Stimulated activated CD8-positive, alpha-beta memory T cell treated with anti-CD3 and anti-CD28 coated beads, Interleukin-4, amount 100 ng/mL, for 24 hours (primary cell): Measurements from ENCODE around the gene WDR20.
"Not testable (repeated sequence)": the region's sequence is repeated elsewhere in the genome, so short reads cannot be mapped to it uniquely, and the experiment has no call there.

Source experiments
- DNase-seq: peaks from one replicate; pipeline ENCODE4 v3.0.0-alpha.2; 2020; ENCODE audit warnings: low read depth

The WDR20 gene

DNA sequence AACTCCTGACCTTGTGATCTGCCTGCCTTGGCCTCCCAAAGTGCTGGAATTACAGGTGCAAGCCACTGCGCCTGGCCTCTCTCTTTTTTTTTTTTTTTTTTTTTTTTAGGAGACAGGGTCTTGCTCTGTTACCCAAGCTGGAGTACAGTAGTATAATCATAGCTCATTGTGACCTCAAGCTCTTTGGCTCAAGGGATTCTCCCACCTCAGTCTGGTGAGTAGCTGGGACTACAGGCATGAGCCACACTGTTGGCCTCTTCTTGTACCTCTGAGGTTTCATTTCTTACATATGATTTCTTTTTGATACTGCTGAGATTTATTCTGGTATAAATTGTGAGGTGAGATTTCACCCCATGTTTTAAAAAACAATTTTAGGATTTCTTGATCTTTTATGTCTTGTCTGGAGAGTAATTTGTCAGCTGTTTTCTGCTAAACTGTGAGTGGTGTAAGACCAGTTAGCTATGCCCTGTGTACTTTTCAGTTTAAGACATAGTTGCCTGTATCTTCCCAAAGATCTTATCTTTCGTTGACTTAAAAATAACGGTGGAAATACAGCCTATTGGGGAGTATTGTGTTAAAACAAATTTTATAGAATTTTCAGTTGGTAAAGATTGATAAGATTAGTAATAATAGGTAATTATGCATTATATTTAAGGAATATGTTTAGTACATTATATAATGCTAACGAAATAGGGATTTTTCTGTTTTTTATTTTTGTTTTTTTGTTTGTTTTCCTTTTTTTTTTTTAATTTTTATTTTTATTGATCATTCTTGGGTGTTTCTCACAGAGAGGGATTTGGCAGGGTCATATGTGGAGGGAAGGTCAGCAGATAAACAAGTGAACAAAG, 31.7 kb downstream of the WDR20 start:
- DNase-seq, result no peak

DNA sequence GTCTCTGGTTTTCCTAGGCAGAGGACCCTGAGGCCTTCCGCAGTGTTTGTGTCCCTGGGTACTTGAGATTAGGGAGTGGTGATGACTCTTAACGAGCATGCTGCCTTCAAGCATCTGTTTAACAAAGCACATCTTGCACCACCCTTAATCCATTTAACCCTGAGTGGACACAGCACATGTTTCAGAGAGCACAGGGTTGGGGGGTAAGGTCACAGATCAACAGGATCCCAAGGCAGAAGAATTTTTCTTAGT, 32.2 kb downstream of the WDR20 start:
- not testable (repeated sequence) for DNase-seq

DNA sequence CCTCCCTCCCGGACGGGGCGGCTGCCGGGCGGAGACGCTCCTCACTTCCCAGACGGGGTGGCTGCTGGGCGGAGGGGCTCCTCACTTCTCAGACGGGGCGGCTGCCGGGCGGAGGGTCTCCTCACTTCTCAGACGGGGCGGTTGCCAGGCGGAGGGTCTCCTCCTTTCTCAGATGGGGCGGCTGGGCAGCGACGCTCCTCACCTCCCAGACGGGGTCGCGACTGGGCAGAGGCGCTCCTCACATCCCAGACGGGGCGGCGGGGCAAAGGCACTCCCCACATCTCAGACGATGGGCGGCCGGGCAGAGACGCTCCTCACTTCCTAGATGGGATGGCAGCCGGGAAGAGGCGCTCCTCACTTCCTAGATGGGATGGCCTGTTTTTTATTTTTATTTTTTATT, 33.0 kb downstream of the WDR20 start:
- not testable (repeated sequence) for DNase-seq

DNA sequence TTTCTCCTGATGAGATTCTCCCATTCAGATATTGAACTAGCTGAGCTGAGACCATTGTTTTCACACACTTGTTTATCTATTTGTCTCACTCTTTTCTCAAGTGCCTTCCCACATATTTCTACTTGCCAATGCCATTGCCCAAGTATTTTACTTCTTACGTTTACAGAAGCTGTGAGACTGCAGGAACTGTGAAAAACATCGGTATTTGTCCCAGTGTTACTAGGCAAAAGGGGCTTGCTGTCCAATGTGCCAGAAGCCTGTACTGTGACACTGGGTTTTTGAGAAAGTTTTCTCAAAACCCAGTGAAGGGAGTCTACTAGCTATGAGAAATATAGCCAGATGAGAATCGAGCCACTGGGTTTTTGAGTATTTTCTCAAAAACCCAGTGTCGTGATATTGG, 37.5 kb downstream of the WDR20 start:
- no peak for DNase-seq

DNA sequence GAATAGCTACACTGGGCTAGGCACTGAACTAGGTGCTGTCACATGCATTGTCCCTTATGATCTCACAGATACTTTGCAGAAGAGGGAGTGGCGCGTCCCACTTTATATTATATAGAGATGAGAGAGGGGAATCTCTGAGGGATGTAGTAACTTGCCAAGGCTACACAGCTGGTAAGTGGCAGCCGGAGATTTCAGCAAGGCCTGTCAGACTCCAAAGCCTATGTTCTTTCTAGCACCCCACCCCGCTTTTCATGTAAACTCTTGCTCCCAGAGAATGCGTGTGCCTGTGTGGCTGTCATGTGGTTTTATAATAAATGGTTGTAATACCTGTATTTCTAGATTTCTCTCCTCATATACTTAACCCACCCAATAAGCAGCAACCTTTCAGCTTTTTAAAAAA, 39.1 kb downstream of the WDR20 start:
- no peak for DNase-seq

DNA sequence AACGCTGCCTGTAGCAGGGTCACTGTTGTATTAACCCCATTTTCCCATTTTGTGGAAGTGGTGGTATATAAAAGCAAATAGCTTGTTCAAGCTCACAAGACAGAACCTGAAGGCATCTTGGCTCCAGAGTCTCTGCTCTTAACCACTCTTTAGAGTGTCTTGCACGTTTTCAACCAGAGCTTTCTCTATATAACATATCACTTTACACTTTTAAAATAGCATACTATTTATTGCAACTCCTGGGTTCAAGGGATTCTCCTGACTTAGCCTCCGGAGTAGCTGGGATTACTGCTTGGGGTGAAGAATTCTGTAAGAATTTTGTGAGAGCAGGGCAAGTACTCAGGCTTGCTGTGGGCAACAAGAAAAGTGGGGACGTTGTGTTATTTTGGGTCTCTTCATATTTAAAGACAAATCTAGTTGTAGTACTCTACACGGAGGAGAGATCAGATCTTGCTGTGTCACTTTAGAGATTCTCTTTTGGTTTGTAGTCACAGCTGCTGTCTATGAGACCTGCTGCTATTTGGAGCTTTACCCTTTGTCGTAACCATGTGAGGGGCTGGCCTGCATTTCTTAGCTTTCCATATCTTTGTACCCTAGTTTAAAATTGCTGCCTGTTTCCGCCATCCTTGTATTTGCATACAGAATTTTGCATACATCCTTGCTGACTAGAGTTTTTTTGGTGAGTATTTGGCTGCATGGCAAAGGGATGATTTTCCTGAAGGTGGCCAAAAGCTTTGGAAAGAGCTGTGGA, 40.7 kb downstream of the WDR20 start:
- no peak for DNase-seq

DNA sequence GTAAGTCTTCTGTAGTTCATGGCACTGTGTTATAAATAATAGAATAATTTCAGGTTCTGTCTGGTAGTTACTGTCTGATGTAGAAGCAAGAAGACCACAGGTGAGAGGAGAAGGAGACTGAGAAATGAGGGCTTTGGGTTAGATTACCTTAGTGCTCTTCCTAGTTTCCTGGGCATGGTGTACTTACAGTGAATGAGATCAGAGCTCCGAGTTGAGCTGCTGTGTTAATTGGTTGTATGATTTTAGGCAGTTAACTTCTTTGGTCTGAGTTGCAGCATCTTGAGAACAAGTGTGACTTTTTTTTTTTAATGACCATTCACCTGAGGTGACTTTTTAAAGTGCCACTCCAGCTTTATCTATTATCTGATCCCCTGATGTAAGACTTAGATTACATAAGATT, 41.5 kb downstream of the WDR20 start:
- DNase-seq, result no peak

DNA sequence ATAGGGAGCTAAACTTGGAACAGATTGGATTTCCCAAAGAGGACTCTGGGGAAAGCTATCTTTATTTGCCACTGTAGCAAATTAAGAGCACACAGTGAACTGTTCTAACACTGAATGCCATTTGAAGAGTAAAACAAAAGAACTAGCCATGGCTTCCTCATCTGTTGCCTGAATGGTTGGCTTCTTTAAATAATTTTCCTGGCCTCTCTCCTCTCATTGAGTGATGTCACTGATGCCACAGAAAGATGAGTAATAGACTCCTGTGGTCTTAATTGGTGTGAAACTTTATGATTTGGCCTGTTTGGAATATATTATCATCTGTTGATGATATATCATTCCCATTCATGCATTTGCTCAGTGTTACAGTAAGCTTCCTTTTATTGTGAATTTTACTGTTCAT, 42.5 kb downstream of the WDR20 start:
- no peak for DNase-seq

DNA sequence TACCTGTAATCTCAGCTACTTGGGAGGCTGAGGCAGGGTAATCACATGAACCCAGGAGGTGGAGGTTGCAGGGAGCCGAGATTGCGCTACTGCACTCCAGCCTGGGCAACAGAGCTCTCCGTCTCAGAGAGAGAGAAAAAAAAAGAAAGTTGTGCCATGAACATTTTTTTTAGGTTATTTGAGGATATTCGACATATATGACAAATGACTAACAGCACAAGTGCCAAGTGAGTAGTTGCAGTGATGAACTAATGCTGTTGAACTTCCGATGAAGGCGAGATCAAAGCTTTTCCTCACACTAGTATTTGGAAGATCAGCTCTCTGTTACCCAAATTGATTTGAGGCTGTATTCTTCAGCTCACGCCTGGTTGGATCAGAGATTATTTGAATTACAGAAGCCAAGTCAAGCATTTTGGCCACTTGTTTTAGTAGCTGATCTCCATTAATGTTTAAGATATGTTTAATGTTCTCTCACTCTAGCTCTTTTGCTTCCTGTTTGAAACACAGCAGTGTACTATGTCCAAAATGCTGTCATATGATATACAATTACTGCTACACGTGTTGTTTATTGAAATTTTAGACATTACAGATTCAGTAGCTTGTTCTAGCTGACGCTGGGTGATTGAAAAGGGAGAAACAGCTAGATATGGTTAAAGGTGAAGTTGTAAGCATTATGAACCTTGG, 43.4 kb downstream of the WDR20 start:
- DNase-seq, result no peak

DNA sequence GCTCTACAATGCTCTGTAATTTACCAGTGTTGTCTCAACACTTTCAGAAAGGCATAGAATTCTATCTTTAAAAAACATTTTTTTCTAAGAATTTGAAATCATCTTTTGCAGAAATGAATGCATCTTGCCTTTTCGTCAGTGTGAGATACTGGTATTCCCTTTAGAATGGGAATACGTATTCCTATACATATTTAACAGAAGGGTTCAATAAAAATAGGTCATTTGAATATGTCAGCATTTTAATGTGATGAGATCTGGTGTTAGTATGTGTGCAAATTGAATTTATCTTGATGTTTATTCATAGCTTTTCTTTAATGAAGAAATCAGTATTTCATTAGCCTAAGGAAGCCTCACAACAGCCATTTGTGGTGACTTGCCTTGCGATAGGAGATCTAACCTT, 44.2 kb downstream of the WDR20 start:
- no peak for DNase-seq

DNA sequence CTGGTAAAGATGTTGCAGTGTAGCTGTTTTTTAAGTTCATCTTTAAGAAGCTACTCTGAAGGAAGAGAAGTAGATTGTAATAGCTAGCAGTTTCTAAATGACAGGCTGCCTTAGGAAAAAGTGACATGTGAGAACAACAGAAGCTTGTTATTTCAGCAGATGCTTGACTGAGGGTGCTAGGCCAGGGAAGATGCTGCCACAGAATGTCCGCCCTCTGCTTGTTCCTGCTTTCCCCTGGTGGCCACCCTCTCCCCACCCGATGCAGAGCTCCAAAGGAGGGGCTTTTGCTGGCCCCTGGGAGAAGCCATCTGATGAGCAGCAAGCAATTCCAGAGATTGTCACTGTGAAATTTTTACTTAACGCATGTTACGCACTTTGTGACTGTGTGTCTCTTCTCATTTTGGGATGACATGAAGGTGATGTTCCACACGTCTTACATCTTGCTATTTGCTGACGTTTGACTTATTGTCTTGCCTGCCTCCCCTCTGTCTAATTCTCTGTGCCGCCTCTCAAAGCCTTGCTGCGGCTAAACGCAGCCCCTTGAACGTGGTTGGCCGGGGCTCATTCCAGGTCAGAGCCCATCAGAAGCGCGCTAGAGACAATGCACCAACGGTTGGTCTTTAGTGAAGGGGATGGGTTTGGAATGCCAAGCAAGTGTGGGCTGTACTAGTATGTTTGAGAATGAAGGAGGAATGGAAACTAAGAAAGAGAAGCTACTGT, 44.8 kb downstream of the WDR20 start:
- no peak for DNase-seq

DNA sequence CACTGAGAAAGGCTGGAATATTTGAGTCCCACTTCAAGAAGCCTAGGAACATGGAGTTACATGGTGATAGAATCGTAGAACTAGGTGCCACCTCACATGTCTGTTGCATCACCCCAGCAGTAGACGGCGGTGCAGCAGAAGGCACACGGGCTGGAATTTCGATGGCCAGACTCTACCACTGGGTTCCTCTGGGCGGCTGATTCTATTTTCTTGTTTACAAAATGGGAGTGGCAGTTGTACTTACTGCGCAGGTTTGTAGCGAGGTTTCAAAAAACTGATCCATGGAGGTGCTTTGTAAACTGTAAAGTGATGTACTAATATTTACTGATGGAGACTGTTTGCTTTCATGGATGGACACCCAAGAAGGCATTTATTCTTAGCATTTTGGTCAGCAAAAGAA, 45.7 kb downstream of the WDR20 start:
- DNase-seq, result no peak

DNA sequence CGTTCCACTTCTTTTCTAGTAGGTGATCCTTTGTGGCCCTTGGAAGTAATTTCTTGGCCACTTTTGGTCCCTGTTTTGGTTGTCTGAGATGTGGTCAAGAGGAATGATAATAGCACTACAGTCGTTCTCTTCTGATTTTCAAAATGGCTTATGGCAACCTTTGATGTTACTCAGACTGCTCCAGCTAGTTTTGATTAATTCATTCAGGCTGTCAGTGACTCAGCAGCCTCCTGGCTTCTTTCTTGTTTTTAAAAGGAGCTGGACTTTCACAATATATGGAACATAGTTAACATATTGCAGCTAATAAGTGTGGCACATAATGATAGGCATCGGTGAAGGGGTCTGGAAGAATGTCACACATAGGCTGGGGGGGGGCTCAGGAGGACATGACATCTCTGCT, 47.3 kb downstream of the WDR20 start:
- no peak for DNase-seq

DNA sequence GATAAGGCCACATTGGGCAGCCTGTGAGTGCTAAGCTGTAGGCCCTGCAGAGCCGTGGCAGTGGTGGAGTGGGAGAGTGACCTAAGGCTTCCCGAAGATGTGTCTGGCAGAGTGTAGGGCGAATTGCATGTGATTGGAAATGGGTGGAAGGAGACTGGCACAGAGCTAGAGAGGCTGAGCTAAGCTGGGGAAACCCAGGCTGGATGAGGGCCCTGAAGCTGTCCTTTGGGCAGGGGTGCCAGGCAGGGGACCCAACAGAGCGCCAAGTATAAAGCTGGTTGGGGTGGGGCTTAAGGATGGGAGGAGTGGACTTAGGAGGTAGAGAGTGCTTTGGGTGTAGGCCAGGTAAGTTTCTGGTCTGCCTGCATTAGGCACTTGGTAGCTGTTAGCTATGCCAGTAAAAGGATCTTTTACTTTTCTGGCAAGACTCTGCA, 47.9 kb downstream of the WDR20 start:
- no peak for DNase-seq

DNA sequence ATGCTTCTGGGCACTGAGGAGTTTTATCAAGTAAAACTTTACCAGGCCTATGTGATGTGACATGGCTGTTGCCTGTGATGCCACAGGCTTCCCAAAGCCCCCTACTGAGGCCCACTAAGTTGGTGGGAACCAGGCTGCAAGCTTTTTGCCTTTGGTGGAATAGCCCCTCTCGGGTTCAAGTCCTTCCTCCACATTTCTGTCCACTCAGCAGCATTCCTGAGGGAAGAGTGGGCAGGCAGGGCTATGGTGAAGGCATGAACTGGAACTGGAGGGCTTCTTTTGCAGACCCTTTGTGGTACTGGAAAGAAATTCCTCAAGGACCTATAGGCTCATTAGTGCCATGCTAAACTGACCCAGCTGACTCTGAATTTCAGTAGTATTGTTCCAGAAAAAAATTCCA, 48.5 kb downstream of the WDR20 start:
- DNase-seq, result no peak

DNA sequence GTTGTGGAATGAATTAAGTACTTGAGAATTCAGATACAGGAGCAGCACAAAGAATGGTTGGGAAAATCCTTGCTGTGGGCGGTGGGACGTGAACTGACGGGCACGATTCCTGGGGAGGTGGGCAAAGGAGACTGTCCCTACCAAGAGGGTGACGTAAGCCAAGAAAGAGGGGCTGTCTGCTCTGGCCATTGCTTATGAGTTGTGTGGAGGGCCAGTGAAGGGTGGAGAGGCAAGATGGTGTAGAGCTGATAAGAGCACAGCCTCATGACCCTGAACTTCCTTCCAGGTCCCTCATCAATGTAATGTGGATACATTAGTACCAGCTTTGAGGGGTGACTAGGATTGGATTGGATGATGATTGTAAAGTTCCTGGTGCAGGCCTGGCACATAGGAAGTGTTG, 50.2 kb downstream of the WDR20 start:
- DNase-seq, result no peak

DNA sequence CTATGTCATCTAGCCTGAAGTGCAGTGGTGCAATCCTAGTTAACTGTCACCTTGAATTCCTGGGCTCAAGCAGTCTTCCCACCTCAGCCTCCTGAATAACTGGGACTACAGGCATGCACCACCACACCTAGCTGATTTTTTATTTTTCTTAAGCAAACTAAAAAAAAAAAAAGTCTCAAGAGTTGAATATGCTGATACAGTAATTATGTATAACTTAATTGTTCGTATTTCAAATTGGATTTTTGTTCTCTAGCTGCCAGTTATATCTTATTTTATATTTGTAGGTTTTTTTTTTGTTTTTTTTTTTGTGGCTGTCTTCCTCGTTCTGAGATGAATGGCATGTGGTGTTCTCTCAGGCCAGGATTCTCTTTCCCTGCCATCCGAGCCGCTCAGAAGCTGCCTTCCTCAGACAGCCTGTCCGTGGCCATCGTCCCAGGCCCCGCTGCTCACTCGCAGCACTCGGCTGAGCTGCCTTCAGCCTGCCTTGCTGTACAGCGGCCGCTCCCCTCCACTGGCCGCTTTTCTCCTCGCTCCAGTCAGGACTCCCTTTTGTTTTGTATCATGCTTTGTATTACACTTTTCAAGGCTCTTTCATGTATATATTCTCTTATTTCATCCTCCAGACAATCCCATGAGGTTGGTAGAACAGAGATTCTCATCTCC, 53.3 kb downstream of the WDR20 start:
- no peak for DNase-seq

DNA sequence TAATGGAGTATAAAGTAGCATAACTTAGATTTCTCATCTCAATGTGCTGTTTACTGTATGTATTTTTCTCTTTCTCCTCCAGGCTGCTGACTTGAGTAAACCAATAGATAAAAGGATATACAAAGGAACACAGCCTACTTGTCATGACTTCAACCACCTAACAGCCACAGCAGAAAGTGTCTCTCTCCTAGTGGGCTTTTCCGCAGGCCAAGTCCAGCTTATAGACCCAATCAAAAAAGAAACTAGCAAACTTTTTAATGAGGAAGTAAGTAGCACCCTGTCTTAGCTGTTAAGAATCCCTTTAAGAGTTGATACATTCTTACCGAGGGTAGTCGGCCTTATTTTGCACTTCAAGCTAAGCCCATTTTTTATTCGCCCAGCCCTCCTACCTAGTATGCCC, 55.2 kb downstream of the WDR20 start:
- no peak for DNase-seq

DNA sequence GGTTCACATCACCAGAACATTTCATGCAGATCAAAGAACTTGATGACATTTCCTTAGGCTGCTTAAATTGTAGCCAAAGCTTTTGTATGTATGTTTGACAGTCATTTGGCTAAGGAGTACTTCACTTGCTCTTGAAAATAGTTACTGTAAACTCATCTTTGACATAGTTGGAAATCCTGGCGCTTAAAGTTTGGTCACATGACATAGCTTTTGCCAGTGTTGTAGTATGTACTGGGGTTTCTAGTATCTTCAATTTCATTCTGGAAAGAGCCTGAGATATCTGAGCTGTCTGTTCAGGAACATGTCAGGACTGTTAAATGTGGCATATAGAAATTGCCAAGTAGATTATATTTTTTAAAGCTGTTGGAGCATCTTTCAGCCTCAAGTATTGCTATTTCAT, 55.7 kb downstream of the WDR20 start:
- no peak for DNase-seq

DNA sequence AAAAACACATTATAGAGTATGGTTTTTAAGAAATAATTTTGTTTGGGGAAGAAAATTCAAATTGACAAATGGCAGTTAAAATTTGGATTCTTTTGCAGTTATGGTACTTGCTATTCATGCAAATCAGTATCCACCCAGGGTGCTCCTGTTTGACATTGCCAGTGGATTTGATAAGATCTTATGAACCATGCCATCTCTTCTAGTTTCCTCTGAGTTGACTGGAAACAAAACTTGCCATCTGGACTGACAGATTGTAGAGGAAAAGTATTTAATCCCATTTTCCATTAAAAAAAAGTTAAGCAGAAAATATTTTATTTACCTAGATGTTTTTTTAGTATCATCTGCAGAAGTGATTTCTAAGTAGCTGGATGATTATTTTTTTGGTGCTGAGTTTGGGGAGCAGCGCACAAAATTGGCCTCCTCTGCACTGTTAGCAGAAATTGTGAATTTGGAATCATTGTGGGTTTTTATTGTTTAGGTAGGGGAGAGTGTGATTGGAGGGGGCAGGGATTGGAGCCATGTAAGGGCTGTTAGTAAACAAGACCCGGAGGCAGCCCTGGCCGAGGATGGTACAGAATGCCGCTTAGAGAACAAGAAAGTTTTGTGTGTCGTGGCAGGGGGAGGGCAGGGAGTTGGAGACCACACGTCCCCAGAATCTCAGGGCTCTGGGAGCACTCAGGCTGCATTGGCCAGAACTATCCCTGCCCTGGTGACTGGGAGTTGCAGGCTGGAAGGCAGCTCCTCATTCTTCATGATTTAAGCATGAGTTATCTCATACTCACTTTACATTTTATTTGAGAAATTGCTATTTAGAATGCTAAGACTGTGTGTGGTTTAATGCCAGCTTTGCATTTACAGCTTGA, 56.6 kb downstream of the WDR20 start:
- DNase-seq, result no peak

DNA sequence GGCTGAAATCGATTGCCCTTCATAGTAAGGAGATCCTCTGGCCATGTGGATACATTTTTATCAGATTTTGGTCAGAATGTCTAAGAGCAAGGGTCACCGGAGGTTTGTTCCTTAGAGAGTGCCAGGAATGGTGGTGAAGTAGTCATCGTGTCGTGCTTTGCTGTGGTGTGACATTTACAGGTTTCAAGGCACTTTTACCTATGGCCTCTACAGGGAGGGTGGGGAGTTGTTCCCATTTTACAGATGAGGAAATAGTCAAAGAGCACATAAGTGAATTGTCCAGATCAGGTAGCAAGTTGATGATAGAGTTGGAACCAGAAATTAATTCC, 57.2 kb downstream of the WDR20 start:
- no peak for DNase-seq
